ENCODE results near the gene MAGI2.

DNA sequence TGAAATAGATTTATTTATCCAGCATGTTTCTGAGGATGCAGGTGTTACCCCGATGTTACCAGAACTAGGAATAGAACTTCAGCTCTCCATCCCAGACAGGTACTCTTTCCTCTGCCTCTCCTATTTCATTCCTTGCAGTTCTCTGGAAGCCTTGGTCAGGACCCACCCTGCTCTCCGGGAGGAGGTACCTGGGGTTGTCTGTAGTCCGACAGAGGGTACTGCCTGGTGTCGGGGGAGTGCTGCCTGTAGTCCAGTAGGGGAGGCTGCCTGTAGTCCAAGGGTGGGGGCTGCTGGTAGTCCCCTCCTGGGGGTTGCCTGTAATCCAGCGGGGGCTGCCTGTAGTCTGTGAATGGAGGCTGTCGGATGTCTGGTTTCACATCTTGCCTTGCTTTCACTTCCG, 1326.5 kb downstream of the MAGI2 start:
- TF ChIP-seq JUND (IDR thresholded peaks at IDR 0.05): no peak
- no peak for TF ChIP-seq POLR2A (IDR thresholded peaks at IDR 0.05; ENCODE audit: borderline replicate concordance, extremely low read depth, insufficient read depth, insufficient read length)
- no peak for TF ChIP-seq SP1 (IDR thresholded peaks at IDR 0.05; ENCODE audit: low read depth)
- TF ChIP-seq CTCF (IDR thresholded peaks at IDR 0.05 in 2 of 3, conservative IDR thresholded peaks at IDR 0.05 in 1 of 3; ENCODE audit: borderline replicate concordance in 1 of 3, insufficient read depth in 1 of 3, low read depth in 2 of 3, low read length in 2 of 3): no peak
- no peak for TF ChIP-seq EZH2phosphoT487 (IDR thresholded peaks at IDR 0.05; ENCODE audit: borderline replicate concordance)
- TF ChIP-seq POLR2AphosphoS5 (IDR thresholded peaks at IDR 0.05; ENCODE audit: low read depth, low read length): no peak
- TF ChIP-seq CEBPB (IDR thresholded peaks at IDR 0.05; ENCODE audit: low read depth): no peak
- TF ChIP-seq FOSL1 (IDR thresholded peaks at IDR 0.05; ENCODE audit: low read depth): no peak
- no peak for TF ChIP-seq EZH2 (IDR thresholded peaks at IDR 0.05)
